ENCODE results near the gene HTR5A.
"Not testable (repeated sequence)": the region's sequence is repeated elsewhere in the genome, so short reads cannot be mapped to it uniquely, and the experiment has no call there.

HTR5A gene

DNA sequence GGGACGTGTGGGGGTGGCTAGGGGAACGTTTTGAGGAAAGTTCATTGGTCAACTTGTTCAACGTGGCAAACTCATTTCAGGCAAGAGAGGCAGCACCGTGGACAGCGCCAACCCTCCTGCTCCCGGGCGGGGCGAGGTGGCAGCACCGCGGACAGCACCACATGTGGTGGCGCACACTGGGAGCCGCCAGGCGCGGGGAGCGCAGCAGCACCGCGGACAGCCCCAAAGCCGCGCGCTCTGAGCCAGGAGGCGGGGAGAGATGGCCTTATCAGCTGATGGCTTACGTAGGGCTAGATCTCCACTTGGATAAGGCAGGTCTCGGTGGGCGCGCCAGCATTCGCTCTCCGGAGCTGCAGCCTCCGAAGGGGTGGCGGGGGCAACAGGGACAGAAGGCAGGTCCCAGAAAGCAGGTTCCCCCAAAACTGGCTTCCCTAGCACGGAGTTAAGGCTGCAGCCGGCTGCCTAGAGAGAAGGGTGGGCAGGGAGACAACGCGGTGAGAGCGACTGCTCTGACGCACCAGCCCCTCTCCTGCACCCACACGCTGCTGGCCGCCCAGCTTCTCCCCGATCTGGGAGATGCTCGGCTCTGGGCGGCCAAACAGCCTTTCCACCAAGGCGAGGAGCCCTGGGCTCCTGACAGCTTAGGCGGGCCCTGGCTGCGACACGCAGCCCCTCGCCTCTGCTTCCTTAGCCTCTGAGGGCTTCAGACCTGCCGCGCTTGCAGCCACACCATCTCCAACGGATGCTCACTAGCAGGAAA is at the start of gene HTR5A:
Gene HTR5A (plus strand): TSS at position 333 of the 760 bp plus-strand sequence. CDS start 576 bp downstream, outside the sequence.
- Histone ChIP-seq H3K4me2 (ENCODE audit: low read length) (no peak within 1 kb of the TSS), H3K4me3 (ENCODE audit: low read depth, low read length) (no peak within 1 kb of the TSS), H3K4me1 (no peaks in the 10 kb centered on the region), H3K9ac (no peak within 1 kb of the TSS), H3K79me2 (no peaks in the 10 kb centered on the region), H3K36me3 (ENCODE audit: control insufficient read depth, insufficient read depth, low read length) (no peaks in the 10 kb centered on the region), H3K27me3 (ENCODE audit: control insufficient read depth, insufficient read depth, low read length) (no peaks in the 10 kb centered on the region), H3K27ac (no peak within 1 kb of the TSS), H3K9me3 (ENCODE audit: control insufficient read depth, low read length) (no peaks in the 10 kb centered on the region), H2AFZ (no peak within 1 kb of the TSS)
- TF ChIP-seq, protein P1, sequence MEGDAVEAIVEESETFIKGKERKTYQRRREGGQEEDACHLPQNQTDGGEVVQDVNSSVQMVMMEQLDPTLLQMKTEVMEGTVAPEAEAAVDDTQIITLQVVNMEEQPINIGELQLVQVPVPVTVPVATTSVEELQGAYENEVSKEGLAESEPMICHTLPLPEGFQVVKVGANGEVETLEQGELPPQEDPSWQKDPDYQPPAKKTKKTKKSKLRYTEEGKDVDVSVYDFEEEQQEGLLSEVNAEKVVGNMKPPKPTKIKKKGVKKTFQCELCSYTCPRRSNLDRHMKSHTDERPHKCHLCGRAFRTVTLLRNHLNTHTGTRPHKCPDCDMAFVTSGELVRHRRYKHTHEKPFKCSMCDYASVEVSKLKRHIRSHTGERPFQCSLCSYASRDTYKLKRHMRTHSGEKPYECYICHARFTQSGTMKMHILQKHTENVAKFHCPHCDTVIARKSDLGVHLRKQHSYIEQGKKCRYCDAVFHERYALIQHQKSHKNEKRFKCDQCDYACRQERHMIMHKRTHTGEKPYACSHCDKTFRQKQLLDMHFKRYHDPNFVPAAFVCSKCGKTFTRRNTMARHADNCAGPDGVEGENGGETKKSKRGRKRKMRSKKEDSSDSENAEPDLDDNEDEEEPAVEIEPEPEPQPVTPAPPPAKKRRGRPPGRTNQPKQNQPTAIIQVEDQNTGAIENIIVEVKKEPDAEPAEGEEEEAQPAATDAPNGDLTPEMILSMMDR (IDR thresholded peaks at IDR 0.05): no peak

DNA sequence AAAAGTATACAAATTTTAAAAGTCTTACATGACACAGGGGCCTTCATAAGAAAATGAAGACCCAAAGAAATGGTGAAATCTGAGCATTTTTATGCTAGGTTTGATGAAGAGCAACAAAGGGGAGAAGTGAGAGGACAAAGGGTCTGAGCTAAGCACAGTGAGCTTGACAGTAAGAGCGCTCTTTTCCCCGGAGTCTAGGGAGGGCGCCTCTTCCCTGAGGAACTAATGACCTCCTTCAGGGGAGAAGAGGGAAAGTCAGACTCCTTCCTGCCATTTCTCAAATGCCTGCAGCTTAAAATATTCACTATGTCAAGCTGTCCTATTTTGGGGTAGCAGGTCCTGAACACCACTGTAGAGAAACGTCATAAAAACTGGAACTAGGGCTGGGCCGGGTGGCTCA is 49.1 kb upstream of the HTR5A start:
- Histone ChIP-seq H3K9me3 (ENCODE audit: control insufficient read depth, low read length) (no peaks in the 10 kb centered on the region), H3K27ac (no peak overlapping the region), H3K4me1 (no peaks in the 10 kb centered on the region), H3K79me2 (no peaks in the 10 kb centered on the region), H3K27me3 (ENCODE audit: control insufficient read depth, insufficient read depth, low read length) (no peaks in the 10 kb centered on the region), H3K9ac (no peak overlapping the region), H3K36me3 (ENCODE audit: control insufficient read depth, insufficient read depth, low read length) (no peaks in the 10 kb centered on the region), H3K4me3 (ENCODE audit: low read depth, low read length) (no peak overlapping the region), H2AFZ (no peak overlapping the region), H3K4me2 (ENCODE audit: low read length) (no peak overlapping the region)
- TF ChIP-seq, protein P1 (IDR thresholded peaks at IDR 0.05): no peak

DNA sequence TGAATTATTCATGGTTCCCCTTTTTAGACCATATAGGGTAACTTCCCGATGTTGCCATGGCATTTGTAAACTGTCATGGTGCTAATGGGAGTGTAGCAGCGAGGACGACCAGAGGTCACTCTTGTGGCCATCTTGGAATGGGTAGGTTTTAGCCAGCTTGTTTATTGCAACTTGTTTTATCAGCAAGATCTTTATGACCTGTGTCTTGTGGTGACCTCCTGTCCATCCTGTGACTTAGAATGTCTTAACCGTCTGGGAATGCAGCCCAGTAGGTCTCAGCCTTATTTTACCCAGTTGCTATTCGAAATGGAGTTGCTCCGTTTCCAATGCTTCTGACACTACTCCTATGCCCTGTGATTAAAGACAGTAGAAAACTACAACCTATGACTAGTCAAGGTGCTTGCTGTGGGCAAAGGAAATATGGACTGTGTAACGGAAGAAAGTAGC is 48.4 kb upstream of the HTR5A start:
- Histone ChIP-seq H3K36me3 (ENCODE audit: control insufficient read depth, insufficient read depth, low read length) (no peaks in the 10 kb centered on the region), H3K9ac (no peak overlapping the region), H3K4me2 (ENCODE audit: low read length) (no peak overlapping the region), H3K27me3 (ENCODE audit: control insufficient read depth, insufficient read depth, low read length) (no peaks in the 10 kb centered on the region), H3K4me1 (no peaks in the 10 kb centered on the region), H3K27ac (no peak overlapping the region), H3K9me3 (ENCODE audit: control insufficient read depth, low read length) (no peaks in the 10 kb centered on the region), H3K79me2 (no peaks in the 10 kb centered on the region), H2AFZ (no peak overlapping the region), H3K4me3 (ENCODE audit: low read depth, low read length) (no peak overlapping the region)
- TF ChIP-seq, protein P1 (IDR thresholded peaks at IDR 0.05): no peak

DNA sequence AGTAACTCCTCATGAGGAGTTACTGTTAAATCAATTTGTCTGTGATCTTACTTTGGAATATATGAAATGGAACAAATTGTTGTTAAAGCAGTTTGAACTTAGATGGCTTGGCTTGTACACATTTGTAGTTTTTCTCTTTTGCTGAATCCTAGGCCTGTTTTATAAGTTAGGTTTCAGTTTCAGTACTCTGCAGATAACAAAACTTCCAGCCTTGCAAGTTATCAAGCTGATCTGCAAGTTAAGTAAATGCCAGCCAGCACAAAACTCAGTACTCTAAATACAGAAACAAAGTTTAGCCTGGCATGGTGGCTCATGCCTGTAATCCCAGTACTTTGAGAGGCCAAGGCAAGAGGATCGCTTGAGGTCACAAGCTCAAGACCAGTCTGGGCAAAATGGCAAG is 42.2 kb upstream of the HTR5A start:
- H3K9me3 ChIP-seq (ENCODE audit: control insufficient read depth, low read length): no peaks in the 10 kb centered on the region
- no peak overlapping the region for H3K4me2 ChIP-seq (ENCODE audit: low read length)
- H3K27ac ChIP-seq: no peak overlapping the region
- H2AFZ ChIP-seq: no peak overlapping the region
- no peaks in the 10 kb centered on the region for H3K27me3 ChIP-seq (ENCODE audit: control insufficient read depth, insufficient read depth, low read length)
- TF ChIP-seq, protein P1 (IDR thresholded peaks at IDR 0.05): no peak
- no peak overlapping the region for H3K9ac ChIP-seq
- H3K36me3 ChIP-seq (ENCODE audit: control insufficient read depth, insufficient read depth, low read length): no peaks in the 10 kb centered on the region
- no peaks in the 10 kb centered on the region for H3K4me1 ChIP-seq
- H3K79me2 ChIP-seq: no peaks in the 10 kb centered on the region
- H3K4me3 ChIP-seq (ENCODE audit: low read depth, low read length): no peak overlapping the region

DNA sequence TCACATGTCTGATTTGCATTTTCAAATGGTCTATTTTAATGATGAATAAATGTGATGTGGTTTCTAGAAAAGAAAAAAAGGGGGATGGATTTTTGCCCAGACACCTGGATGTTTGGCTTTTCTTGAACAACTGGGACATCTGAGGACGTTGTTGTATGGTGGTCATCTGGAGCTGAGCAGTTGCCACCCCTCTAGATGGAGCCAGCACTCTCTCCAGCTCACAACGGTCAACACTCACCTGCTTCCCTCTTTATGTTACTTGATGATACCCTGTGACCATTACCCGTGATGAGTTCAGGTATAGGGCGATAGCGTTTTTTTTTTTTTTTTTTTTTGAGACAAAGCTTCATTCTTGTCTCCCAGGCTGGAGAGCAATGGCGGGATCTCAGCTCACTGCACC is 37.1 kb upstream of the HTR5A start:
- Histone ChIP-seq H2AFZ (no peak overlapping the region), H3K79me2 (no peaks in the 10 kb centered on the region), H3K9me3 (ENCODE audit: control insufficient read depth, low read length) (no peaks in the 10 kb centered on the region), H3K4me2 (ENCODE audit: low read length) (no peak overlapping the region), H3K36me3 (ENCODE audit: control insufficient read depth, insufficient read depth, low read length) (no peaks in the 10 kb centered on the region), H3K4me3 (ENCODE audit: low read depth, low read length) (no peak overlapping the region), H3K9ac (no peak overlapping the region), H3K4me1 (no peaks in the 10 kb centered on the region), H3K27ac (no peak overlapping the region), H3K27me3 (ENCODE audit: control insufficient read depth, insufficient read depth, low read length) (no peaks in the 10 kb centered on the region)
- TF ChIP-seq, protein P1 (IDR thresholded peaks at IDR 0.05): no peak

DNA sequence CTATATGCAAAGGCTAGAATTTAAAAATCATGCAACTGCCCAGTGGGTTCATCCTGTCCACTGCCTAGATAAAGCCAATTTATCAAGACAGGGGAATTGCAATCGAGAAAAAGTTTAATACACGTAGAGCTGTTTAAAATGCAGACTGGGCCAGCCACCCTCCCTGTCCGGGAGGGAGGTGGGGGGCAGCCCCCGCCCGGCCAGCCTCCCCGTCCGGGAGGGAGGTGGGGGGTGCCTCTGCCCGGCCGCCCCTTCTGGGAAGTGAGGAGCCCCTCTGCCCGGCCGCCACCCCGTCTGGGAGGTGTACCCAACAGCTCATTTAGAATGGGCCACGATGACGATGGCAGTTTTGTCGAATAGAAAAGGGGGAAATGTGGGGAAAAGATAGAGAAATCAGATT is 35.6 kb upstream of the HTR5A start:
- not testable (repeated sequence) for H3K27ac ChIP-seq; H2AFZ ChIP-seq; H3K4me2 ChIP-seq (ENCODE audit: low read length); H3K36me3 ChIP-seq (ENCODE audit: control insufficient read depth, insufficient read depth, low read length); H3K27me3 ChIP-seq (ENCODE audit: control insufficient read depth, insufficient read depth, low read length); H3K79me2 ChIP-seq; H3K9me3 ChIP-seq (ENCODE audit: control insufficient read depth, low read length); H3K9ac ChIP-seq; H3K4me1 ChIP-seq; H3K4me3 ChIP-seq (ENCODE audit: low read depth, low read length)
